Hepatocyte (in vitro differentiated cells): ENCODE data around the gene RPL13.
A peak's percentile ranks its signal among the peaks of the same experiment; 100 is the strongest.

Experiments used
- CTCF ChIP-seq: fragments of 200-600 bp; sonication (generic); IDR thresholded peaks from 2 replicates; pipeline ENCODE4 v1.5.1; 2016; ENCODE audit warnings: antibody characterized with exemption, mild to moderate bottlenecking; ENCODE audit not compliant: poor library complexity
- EZH2 ChIP-seq: fragments of 200-600 bp; sonication (generic); IDR thresholded peaks from 2 replicates; pipeline ENCODE4 v1.6.1; 2016; ENCODE audit warnings: antibody characterized with exemption, mild to moderate bottlenecking, borderline replicate concordance
- EZH2phosphoT487 ChIP-seq: fragments of 200-600 bp; sonication (generic); IDR thresholded peaks from one replicate; pipeline ENCODE4 v1.6.1; 2018; ENCODE audit warnings: antibody characterized with exemption, mild to moderate bottlenecking, low read depth, moderate library complexity; ENCODE audit not compliant: unreplicated experiment, severe bottlenecking

DNA sequence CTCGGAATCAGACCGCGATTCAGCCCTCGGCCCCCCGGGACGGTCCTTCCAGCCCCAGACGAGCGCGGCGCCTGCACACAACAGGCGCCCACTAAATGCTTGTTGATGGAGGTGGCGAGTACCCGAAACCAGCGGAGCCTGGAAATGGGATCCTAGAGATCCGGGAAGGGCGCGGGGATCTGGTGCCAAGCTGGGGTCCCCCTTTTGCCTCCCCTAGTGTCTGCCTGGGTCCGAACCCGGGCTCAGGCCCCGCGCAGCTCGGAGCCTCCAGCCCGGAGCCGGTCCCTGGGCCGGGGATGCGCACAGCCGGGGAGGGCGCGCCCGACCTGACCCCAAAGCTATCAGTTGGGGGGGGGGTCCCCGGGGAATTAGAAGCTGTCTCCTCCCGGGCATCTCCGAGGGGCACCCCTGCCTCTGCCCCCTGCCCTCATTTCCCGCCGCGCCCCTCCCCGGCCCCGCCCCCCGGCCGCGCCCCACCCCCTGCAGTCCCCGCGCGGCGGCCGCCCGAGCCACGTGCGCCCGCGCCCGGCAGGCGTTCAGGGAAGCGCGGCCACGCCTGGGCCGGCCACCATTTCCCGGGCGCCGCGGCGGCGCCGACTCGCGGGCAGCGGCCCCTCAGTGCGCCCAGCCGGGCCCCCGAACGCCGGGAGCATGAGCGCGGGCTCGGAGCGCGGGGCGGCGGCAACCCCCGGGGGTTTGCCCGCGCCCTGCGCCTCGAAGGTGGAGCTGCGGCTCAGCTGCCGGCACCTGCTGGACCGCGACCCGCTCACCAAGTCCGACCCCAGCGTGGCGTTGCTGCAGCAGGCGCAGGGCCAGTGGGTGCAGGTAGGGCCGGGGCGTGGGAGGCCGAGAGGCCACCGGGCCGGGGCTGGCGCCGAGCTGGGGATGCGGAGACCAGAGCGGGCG, 15.0 kb downstream of the RPL13 start, which contains the start of gene CPNE7:
- TF ChIP-seq CTCF: no peak
- TF ChIP-seq EZH2: no peak
- peak; percentile 74 for TF ChIP-seq EZH2phosphoT487
